TTC549 (cell line): ENCODE data around the gene KIF18A.
"Not testable (repeated sequence)": the region's sequence is repeated elsewhere in the genome, so short reads cannot be mapped to it uniquely, and the experiment has no call there.

Experiments used
- FAIRE-seq: peaks from 2 replicates; lab custom pipeline; 2012; peaks lifted over from hg19 to GRCh38; lab: Jason Lieb, UNC

Gene KIF18A

GRCh38 chr11:28107750-28108618 is at the start of gene KIF18A, which contains the start of gene METTL15:
TSS of gene KIF18A (minus strand) at chr11:28108156. CDS start at chr11:28097947, 10,209 bp downstream.
TSS of gene METTL15 (plus strand) at chr11:28108388. CDS start at chr11:28113335, 4,947 bp downstream.
- FAIRE-seq, result peak; percentile 89

DNA sequence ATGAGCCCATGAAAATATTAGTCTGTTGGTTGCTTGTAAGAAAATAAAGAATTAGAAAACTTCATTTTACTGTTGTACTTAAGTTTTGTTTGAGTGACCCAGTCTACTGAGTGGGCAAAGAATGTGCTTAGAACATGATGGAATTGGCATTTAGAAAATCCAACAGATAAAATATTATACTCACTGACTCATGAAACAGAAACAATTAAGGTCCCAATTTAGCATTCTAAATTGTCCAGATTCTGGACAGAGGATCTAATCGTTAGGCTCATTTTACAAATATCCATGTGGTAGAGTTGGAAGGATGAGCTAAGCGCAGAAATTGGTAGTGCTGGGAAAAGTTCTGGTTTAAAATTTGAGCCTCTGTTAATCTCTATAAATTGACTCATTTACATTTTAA is 45.6 kb upstream of the KIF18A start:
- FAIRE-seq, result no peak

GRCh38 chr11:28152743-28153142 is 44.8 kb upstream of the KIF18A start:
- FAIRE-seq, result no peak

- FAIRE-seq, result no peak
Measured at GRCh38 chr11:28146123-28146751, 38.3 kb upstream of the KIF18A start.

DNA sequence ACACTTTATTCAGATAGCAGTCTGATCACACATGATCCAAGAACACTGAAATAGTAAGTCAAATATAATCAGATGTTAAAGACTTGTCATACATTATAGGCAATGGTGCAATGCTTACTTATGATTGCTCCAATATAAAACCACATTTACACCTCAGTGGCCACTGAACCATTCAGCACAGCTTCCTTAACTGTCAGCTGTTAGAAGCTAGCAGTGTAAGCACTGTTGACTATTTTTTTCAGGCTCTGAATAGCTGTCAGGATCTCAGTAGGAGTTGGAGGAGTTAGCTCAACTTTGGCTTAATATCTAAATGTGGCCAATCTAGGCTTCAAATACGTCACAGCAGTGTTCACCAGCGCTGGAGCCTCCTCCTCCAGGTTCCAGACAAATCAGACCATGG is 36.9 kb upstream of the KIF18A start:
- no peak for FAIRE-seq

- FAIRE-seq, result no peak
Measured at GRCh38 chr11:28142724-28143123, 34.8 kb upstream of the KIF18A start.

GRCh38 chr11:28140689-28141455 is 32.9 kb upstream of the KIF18A start:
- FAIRE-seq, result no peak

DNA sequence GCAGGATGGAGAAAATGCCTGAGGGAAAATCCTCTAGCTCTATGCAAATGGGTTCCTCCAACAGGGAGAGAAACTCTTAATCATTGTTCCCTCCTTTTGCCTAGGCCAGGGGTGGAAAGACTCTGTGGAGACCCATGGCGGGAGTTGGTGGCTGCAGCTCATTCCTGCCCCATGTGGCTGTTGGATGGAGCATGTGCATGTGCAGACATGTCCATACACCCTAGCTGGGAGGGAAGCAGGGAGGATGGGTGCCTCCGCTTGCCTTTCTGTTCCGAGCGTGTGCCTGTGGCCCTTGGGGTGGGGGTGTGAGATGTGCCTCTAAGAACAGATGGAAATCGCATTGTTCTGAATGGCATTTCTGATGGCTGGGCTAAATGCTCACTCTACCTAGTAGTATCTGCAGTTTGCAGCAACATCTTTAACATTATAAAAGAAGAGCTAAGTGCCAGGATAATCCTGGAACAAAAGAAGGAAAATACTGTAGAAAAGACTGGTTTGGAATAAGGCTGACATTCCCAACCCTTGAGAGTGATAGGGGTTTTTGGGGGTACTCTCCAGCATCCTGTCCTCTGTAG is 32.0 kb upstream of the KIF18A start:
- FAIRE-seq, result no peak

DNA sequence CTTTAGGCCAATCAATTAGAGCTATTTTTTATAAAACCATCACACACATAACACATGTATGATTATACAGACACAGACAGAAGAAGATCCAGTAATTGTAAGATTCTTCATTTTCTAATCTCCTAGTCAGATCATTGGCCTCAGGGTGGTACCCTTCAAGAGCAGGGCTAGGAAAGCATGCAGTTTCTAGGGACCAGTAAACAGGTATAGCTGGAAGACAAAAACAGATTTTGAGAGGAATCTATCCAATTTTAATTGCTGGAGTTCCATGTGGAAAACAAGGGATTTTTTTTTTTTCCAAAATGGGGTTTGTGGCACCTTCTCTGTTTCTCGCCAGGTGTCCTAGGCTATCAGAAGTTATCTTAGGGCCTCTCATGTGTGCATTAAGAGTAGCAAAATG is 29.9 kb upstream of the KIF18A start:
- no peak for FAIRE-seq

- FAIRE-seq, result no peak
Measured at GRCh38 chr11:28137366-28137765, 29.4 kb upstream of the KIF18A start.

GRCh38 chr11:28136157-28136556 is 28.2 kb upstream of the KIF18A start:
- not testable (repeated sequence) for FAIRE-seq

- no peak for FAIRE-seq
Measured at GRCh38 chr11:28133146-28133545, 25.2 kb upstream of the KIF18A start.

DNA sequence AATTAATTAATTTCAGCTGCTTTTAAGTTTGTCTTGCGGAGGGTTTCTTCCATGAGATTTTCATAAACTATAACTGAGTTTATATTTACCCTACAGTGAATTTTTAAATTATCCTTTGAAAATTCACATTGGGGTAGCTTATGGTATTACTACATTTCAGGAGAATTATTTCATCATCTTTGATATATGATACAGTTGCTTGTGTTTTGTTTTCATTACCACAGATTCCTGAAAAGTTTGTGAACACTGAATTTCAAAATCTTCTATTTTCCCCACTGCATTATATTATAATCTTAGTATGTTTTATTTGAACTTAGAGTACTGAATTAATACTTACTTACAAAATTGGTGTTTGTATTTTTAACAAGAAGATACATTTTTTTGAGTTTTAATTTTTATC is 24.6 kb upstream of the KIF18A start:
- peak; percentile 25 for FAIRE-seq

GRCh38 chr11:28123151-28123581 is 15.2 kb upstream of the KIF18A start:
- no peak for FAIRE-seq

GRCh38 chr11:28117712-28118111 is 9.8 kb upstream of the KIF18A start:
- FAIRE-seq, result no peak

GRCh38 chr11:28114731-28115130 is 6.8 kb upstream of the KIF18A start:
- no peak for FAIRE-seq

- no peak for FAIRE-seq
Measured at GRCh38 chr11:28114116-28114515, 6.2 kb upstream of the KIF18A start.

DNA sequence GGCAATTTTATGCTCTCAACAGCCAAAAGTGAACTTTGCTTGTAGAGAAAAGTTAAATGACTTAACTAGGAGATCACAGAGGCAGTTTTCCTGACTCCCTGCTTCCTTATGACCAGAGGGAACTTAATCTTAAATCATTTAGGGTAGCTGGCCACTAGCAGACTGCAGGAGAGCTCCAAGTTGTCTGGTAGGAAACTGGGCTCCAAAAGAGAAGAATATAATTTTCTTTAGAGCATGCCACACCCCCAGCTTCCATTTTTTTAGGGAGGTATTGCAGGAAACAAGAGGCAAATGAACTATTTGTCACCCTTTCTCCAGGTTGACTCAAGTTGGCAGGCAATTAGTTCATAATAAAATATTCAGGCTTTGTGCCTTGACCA is 2.9 kb upstream of the KIF18A start:
- no peak for FAIRE-seq

DNA sequence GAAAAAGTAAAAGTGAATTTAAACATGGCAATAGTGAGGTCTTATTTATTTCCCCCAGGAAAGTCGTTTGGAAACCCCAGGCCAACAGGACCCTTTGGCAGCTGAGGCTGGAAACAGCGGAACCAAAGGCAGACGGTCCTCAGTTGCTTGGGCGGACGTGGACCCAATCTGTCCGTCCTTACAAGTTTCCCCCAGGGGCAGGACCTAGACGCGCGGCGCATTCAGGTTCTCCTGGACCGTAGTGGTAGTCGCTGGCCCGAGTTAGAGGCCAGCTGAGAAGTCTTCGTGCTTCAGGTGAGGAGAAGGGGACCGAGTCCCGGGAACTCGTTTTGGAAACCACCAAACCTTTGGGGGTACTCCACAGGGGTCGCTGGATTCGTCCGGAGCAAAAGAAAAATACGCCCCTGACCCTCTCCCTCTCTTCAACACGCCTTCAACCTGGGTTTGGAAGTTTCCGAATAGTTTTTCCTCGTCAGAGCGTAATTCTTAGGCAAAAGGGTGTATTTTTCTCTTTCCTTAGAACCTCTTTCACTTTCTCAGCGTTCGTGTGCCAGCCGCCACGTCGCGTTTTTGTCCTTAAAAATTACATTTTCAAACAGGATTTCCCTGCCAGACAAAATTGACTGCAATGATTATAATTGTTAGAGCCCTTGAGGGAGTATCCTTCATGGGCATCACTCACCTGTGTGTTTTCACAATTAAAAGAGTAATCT is 2.3 kb upstream of the KIF18A start:
- no peak for FAIRE-seq

DNA sequence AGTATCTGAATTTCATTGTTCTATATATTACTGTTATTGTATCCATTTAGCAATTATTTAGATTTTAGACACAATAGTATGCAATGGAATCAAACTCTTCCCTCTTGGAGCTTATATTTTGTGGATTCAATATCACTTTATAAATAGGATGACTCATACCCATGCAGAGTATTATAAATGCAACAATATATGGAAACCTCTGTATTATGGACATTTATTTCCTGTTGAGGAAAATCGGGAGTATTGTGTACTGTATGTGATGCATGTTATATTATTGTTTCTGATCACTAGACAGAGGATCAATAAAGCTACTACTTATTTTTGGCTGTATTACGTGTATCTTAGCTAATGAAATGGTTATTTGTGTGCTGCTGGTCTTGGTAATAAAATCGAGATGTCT is 1.0 kb upstream of the KIF18A start:
- no peak for FAIRE-seq

GRCh38 chr11:28107191-28107749 is 686 bp downstream of the KIF18A start:
- no peak for FAIRE-seq
